Subcutaneous adipose tissue (tissue), 4 donors: ENCODE measurements around the gene CAMK2N1. TPM values are rescaled to one million over a fixed set of nuclear protein-coding genes. Genes with fewer than 3 reads are reported as not detected.

Source experiments
- total RNA-seq, 4 donors: library from RNA; depleted of rRNA; stranded (reverse); fragments of >200 nt; gene quantifications; one replicate each; pipeline ENCODE4 v1.1.0, GENCODE V29; 2016
- TF ChIP-seq, protein P1 (sequence below): fragments of 450-650 bp; IDR thresholded peaks from one replicate; pipeline ENCODE4 v1.5.1; 2016; ENCODE audit warnings: low read depth, mild to moderate bottlenecking, control low read depth, antibody characterized with exemption, moderate library complexity

Gene CAMK2N1
- total RNA-seq, 4 donors from 2014 or later = 3.2 to 13.2 (median 4.2) TPM

DNA sequence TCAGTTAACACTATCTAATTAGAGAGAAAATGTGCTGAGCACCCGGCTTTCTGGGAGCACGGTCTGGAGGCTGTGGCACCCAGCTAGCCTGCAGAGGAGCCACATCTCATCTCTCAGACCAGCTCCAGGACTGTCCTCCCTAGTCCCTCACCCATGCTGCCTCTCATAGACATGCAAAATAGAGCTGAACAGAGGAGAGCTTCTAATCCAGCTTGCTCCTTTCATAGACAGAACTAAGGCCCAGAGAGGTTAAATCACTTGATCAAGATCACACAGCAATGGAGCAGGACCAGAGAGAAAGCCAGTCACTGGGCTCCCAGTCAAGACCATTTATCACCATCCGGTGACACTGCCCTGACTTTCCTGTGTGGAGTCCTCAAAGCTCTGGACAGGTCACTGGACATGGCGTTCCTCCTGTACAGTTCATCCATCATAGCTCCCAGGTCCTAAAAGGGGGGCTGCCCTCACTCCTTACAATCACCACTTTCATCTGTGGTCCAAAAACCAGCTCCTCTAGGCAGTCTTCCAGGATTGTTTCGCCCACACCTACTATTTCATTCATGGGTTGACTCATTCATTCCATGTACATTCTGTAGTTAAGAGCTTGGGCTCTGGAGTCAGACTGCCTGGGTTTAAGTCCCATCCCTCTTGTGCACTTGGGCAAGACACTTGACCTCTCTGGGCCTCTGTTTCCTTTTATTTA lies 8.8 kb upstream of the CAMK2N1 start:
- TF ChIP-seq, protein P1, sequence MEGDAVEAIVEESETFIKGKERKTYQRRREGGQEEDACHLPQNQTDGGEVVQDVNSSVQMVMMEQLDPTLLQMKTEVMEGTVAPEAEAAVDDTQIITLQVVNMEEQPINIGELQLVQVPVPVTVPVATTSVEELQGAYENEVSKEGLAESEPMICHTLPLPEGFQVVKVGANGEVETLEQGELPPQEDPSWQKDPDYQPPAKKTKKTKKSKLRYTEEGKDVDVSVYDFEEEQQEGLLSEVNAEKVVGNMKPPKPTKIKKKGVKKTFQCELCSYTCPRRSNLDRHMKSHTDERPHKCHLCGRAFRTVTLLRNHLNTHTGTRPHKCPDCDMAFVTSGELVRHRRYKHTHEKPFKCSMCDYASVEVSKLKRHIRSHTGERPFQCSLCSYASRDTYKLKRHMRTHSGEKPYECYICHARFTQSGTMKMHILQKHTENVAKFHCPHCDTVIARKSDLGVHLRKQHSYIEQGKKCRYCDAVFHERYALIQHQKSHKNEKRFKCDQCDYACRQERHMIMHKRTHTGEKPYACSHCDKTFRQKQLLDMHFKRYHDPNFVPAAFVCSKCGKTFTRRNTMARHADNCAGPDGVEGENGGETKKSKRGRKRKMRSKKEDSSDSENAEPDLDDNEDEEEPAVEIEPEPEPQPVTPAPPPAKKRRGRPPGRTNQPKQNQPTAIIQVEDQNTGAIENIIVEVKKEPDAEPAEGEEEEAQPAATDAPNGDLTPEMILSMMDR = no peak

DNA sequence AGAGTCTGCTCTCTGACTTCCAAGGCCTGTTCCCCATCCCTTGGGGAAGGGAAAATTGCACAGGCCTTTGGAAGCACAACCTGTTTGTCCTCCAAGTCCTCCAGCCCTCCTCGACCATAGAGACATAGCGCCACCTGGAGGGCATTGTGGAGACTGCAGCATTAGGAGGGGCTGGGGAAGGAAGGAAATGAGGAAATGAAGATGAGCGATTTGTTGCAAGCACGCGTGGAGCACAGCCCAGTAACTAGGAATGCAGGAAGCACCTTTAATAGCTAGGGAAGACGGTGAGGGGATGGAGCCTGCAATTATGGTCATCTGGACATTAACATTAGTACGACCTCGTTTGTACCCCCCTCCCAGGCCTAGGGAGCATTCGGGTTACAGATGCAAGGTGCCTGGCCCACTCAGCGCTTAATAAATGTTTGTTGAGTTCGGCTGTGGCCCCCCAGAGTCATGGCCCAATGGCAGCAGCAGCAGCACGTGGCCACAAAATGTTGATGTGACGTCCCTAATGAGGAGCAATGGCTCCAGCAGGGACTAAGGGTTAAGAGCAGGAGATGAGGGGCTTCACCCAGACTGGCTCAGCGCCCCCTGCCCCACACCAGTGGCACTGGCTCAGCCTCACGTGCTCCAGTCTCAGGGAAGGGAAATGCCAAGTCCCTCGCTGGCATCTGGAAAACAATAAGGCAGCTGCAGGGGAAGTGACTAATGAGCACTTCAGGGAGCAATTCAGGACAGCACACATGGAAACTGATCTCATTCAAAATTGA lies 8.0 kb upstream of the CAMK2N1 start:
- TF ChIP-seq, protein P1 = no peak

DNA sequence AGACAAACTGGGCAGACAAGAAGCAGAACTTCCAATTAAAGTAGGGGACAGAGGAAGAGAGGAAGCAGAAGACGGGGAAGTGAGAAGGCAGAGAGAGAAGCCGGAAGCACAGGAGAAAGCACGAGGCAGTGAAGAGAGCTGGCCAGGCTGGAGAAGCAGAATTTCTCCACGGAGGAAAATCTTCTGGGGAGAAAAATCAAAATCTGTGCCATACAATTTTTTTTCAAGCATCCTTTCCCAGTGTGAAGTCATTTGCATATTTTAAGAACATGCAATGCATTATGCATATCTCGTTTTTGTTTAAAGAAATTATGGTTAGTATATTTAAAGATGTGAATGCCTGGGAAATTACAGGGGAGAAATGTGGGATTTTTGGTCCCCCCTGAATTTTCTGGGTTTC lies 7.3 kb upstream of the CAMK2N1 start:
- TF ChIP-seq, protein P1 = no peak

DNA sequence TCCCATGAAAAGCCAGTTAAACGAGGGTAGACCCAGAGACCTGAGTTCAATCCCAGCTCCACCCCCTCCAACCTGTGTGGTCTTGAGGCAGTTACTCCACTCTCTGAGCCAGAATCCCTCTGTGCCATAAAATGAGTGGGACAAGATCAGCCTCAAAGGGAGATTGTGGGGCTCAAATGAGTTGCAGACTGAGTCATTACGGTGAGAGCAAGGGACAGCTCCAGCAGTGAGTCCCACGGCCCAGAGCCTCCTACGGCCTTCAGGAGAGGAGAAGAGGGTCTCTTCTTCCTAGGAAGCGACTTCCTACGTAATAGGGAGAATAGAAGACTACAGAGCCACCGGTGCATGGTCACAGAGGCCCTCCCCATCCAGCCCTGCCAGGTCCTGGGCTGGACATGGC lies 6.7 kb upstream of the CAMK2N1 start:
- TF ChIP-seq, protein P1 = no peak

DNA sequence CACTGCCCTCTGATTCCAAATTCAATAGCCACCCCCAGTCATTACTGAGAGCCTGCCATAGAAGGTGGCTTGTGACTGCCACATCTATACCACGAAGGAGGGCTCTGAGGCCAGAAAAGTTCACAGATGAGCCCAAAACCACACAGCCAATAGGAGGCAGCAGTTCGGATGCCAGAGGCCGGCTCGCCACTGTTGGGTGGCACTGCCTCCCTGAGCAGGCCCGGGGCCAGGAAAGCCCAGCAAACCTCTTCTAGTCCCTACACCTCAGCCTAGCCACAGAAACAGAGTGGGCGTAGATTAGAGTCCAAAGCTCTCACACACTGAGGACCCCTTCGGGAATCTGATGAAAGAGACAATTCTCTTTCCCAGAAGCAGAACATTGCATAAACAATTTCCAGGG lies 5.9 kb upstream of the CAMK2N1 start:
- TF ChIP-seq, protein P1 = no peak

DNA sequence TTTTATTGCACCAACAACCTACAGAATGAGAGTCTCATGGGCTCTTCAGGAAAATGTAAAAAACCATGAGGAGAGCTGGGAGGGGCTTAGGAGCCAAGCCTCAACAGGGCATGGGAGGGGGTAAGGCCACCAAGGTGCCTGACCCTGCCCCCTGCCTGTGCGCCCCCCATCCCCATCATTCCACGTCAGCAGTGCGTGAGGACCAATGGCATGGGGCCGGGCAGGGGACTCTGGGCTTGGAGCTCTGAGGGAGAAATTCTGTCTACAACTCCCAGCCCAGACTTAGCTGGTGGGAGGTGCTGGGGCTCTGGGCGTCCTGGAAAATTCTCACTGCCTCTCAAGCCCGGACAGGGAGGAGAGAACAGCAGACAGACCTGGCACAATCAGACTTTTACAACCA lies 5.2 kb upstream of the CAMK2N1 start:
- TF ChIP-seq, protein P1 = no peak

DNA sequence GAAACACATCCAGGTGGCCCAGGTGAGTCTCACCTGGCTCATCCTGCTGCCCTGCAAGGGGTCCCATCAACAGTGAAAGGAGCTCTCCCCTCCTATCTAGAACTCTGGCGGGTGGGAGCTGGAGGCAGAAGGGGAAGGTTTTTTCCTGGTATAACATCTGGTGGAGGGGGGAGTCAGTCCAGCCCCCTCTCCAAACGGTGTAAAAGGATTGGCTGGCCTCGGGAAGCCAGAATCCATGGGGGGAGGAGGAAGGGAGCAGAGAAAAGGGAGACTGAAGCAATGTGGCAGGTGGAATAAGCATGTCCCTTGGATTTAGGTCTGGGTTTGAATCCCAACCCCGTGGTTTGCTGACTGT lies 1.2 kb upstream of the CAMK2N1 start:
- TF ChIP-seq, protein P1 = no peak
